ENCODE results near the gene FNDC3B.

The FNDC3B gene

DNA sequence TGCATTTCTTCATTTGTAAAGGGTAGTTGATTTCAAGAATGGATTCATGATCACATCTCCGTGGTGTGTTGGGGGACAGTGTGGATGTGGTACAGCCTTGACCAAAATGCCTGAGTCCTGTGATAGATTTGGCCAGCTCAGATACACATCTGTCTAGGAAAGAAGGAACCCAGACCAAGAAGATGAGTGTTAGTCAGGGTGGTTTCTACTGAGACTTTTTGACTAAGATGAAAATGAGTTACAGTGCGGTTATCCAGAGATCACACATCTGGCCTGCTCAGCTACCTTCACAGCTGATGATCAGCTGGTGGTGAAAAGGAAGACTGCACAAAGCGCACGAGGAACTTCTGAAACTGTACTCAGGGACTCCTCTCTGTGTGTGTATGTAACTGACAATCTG lies 68.0 kb downstream of the FNDC3B start:
- H3K4me3 ChIP-seq (ENCODE audit: low read depth, low read length), result no peak overlapping the region
- TF ChIP-seq, protein P1, sequence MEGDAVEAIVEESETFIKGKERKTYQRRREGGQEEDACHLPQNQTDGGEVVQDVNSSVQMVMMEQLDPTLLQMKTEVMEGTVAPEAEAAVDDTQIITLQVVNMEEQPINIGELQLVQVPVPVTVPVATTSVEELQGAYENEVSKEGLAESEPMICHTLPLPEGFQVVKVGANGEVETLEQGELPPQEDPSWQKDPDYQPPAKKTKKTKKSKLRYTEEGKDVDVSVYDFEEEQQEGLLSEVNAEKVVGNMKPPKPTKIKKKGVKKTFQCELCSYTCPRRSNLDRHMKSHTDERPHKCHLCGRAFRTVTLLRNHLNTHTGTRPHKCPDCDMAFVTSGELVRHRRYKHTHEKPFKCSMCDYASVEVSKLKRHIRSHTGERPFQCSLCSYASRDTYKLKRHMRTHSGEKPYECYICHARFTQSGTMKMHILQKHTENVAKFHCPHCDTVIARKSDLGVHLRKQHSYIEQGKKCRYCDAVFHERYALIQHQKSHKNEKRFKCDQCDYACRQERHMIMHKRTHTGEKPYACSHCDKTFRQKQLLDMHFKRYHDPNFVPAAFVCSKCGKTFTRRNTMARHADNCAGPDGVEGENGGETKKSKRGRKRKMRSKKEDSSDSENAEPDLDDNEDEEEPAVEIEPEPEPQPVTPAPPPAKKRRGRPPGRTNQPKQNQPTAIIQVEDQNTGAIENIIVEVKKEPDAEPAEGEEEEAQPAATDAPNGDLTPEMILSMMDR (IDR thresholded peaks at IDR 0.05; ENCODE audit: low read depth, low read length, missing control alignments), result no peak
- in situ Hi-C loops (cut with HindIII; ENCODE audit: low sequenced_read_pairs), result no loop called here
- DNase-seq (ENCODE audit: low read depth), result no peak

DNA sequence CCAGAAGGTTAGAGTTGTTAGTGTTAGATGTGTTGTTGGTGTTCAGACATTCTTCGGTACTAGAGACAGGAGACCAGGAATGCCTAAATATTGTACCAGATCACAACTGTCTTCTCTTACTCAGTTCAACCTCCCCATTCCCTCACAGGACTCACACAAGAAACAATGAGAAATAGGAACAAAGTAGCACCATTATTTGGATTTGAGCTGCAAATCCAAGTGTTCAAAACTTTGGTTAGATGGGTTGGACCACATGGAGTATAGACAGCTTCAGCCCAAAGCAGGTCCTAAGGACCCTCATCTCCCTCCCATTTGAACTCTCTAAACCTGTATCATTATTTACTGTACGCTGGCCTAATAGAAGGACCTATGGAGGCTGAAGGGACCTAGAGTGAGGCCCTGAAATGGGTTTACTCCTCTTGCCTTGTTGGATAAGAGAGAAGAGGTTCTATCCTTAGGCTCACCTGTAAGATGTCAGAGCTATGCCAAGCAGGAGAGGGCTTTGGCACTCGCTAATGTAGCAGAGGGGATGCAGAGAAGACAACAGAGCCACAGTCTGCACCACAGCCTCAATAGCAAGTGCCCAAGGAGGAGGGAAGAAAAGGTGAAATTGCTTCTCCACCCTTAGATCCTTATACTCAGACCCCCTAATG lies 70.9 kb downstream of the FNDC3B start:
- TF ChIP-seq, protein P1 (IDR thresholded peaks at IDR 0.05; ENCODE audit: low read depth, low read length, missing control alignments), result no peak
- in situ Hi-C loops (cut with HindIII; ENCODE audit: low sequenced_read_pairs), result no loop called here

DNA sequence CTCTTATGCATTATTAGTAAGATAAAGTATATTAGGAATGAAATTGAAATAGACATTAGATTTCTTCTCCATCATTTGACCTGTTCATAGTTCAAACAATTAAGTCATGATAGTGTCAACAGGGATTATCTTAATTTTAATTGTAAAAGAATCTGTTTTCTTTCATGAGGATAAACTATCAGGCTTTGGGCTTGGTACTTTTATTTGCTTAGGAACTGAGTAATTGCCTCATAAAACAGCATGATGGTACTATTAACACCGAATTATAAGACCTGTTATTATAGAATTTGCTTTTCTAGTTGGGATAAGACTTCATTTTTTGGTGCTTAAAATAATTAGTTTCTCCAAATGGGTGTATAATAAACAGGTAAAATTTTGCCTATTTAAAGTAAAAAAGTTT lies 71.8 kb downstream of the FNDC3B start:
- no peak for DNase-seq (ENCODE audit: low read depth)
- in situ Hi-C loops (cut with HindIII; ENCODE audit: low sequenced_read_pairs), result no loop called here
- no peak overlapping the region for H3K4me3 ChIP-seq (ENCODE audit: low read depth, low read length)
- TF ChIP-seq, protein P1 (IDR thresholded peaks at IDR 0.05; ENCODE audit: low read depth, low read length, missing control alignments), result no peak

More for the DNA sequence above, 70.9 kb downstream of the FNDC3B start:
- no peak overlapping the region for H3K4me3 ChIP-seq (ENCODE audit: low read depth, low read length)
- no peak for DNase-seq (ENCODE audit: low read depth)

DNA sequence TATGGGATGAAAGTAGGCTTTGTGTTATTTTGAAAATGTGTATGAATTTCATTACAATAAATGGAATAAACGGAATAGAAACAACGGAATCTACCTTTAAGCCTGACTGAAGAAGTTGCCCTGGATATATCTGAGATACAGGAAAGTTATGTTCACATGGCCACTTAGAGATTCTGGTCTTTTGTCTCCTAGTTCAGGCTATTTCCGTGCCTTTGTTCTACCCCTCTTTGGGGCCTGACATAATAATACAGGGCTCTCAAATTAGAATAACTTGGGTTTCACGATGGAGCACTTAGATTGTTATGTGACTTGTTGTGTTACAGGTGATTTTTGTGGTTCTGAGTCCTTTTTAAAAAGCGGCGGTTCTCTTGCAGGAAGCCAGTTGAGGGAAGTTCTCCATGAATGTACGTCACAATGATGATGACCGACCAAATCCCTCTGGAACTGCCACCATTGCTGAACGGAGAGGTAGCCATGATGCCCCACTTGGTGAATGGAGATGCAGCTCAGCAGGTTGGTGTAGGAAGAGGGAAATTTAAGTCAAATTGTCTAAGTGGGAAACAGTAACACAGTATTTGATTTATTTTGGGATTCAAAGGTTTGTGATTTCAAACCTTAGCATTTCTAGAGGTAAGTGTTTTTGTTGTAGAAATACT lies 72.8 kb downstream of the FNDC3B start:
- in situ Hi-C loops (cut with HindIII; ENCODE audit: low sequenced_read_pairs), result no loop called here
- no peak overlapping the region for H3K4me3 ChIP-seq (ENCODE audit: low read depth, low read length)
- TF ChIP-seq, protein P1 (IDR thresholded peaks at IDR 0.05; ENCODE audit: low read depth, low read length, missing control alignments), result no peak
- no peak for DNase-seq (ENCODE audit: low read depth)

DNA sequence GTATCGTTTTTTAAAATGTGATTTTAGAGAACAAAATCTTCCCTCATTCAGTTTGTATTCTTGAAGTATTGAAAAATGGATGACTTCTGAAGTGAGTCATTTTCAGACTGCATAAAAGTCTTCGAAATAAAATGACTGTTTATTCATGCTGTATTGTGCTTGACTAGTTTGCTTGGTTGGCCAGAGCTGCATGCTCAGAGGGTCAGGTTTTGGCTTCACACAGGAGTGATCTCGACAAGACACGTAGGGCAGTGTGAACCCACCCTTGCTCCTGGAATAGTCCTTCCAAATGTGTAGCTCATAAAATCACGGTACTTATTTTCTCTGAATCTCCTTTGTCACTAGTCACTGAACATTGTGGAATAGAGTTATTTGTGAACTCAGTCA lies 73.3 kb downstream of the FNDC3B start:
- no peak for DNase-seq (ENCODE audit: low read depth)
- in situ Hi-C loops (cut with HindIII; ENCODE audit: low sequenced_read_pairs), result no loop called here
- H3K4me3 ChIP-seq (ENCODE audit: low read depth, low read length), result no peak overlapping the region
- TF ChIP-seq, protein P1 (IDR thresholded peaks at IDR 0.05; ENCODE audit: low read depth, low read length, missing control alignments), result no peak

DNA sequence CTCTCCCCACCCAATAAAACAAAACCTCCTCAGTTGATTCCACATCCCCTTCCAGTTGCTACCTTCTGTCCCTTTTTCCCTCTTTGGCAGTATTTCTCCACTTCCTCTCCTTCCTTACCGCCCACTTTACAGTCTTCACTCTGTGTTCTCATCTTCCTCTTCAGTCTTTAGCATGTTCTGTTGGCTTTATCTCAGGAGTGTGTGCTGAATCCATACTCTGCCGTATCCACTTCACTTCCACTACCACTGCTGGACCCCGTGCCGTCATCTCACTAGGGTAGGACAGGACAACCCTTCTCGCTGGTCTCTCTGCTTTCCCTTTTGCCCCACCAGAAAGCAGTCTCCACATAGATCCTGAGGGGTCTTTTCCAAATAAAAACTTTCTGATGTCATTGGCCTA lies 74.3 kb downstream of the FNDC3B start:
- DNase-seq (ENCODE audit: low read depth), result no peak
- H3K4me3 ChIP-seq (ENCODE audit: low read depth, low read length), result no peak overlapping the region
- TF ChIP-seq, protein P1 (IDR thresholded peaks at IDR 0.05; ENCODE audit: low read depth, low read length, missing control alignments), result no peak
- in situ Hi-C loops (cut with HindIII; ENCODE audit: low sequenced_read_pairs), result no loop called here

Data from astrocyte of the cerebellum (primary cell).